B cell (primary cell): ENCODE data around the gene MAP2K5.

Source experiments
- EZH2 ChIP-seq: IDR thresholded peaks from 2 replicates; pipeline ENCODE4 v1.6.1; 2012; ENCODE audit warnings: borderline replicate concordance, low read depth, mild to moderate bottlenecking, moderate library complexity, low read length; ENCODE audit not compliant: insufficient read depth, poor library complexity, severe bottlenecking
- TF ChIP-seq, protein P1 (sequence below): fragments of 200-600 bp; IDR thresholded peaks from one replicate; pipeline ENCODE4 v1.8.0; 2022; ENCODE audit warnings: antibody characterized with exemption, mild to moderate bottlenecking

DNA sequence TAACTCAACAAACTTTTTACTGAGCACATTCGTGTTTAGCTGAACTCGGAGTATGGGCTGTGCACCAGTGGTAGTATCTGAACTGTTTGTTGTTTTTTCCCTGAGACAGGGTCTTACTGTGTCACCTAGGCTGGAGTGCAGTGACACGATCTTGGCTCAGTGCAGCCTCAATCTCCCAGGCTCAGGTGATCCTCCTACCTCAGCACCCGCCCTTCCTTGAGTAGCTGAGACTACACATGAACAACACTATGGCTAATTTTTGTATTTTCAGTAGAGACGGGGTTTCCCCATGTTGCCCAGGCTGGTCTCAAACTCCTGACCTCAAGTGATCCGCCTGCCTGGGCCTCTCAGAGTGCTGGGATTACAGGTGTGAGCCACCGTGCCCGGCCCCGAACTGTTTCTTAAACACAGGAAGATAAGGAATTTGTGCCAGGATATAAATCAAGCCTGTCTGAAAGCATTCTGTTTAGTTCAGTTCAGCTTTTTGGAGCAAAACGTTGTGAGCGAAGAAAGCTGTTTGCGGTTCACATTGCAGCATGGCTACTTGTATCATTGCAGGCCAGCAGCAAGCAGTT is 242.4 kb downstream of the MAP2K5 start:
- TF ChIP-seq, protein P1, sequence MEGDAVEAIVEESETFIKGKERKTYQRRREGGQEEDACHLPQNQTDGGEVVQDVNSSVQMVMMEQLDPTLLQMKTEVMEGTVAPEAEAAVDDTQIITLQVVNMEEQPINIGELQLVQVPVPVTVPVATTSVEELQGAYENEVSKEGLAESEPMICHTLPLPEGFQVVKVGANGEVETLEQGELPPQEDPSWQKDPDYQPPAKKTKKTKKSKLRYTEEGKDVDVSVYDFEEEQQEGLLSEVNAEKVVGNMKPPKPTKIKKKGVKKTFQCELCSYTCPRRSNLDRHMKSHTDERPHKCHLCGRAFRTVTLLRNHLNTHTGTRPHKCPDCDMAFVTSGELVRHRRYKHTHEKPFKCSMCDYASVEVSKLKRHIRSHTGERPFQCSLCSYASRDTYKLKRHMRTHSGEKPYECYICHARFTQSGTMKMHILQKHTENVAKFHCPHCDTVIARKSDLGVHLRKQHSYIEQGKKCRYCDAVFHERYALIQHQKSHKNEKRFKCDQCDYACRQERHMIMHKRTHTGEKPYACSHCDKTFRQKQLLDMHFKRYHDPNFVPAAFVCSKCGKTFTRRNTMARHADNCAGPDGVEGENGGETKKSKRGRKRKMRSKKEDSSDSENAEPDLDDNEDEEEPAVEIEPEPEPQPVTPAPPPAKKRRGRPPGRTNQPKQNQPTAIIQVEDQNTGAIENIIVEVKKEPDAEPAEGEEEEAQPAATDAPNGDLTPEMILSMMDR = no peak
- no peak for TF ChIP-seq EZH2
